KMS-11 (cell line): ENCODE data around the gene TPP2.

Source experiments
- H2AFZ ChIP-seq: fragments of 200-600 bp; sonication (generic); 2 replicates; pipeline ENCODE4 v1.6.1; 2016; ENCODE audit warnings: antibody characterized with exemption, mixed run types, low read depth
- H3K27ac ChIP-seq: fragments of 200-600 bp; sonication (generic); 2 replicates; pipeline ENCODE4 v1.6.1; 2016; ENCODE audit warnings: mild to moderate bottlenecking, mixed run types
- H3K27me3 ChIP-seq: fragments of 200-600 bp; sonication (generic); 2 replicates; pipeline ENCODE4 v1.6.1; 2017; ENCODE audit warnings: mild to moderate bottlenecking, low read depth, mixed run types, moderate library complexity; ENCODE audit not compliant: insufficient read depth
- H3K36me3 ChIP-seq: fragments of 200-600 bp; sonication (generic); 2 replicates; pipeline ENCODE4 v1.6.1; 2017; ENCODE audit warnings: mild to moderate bottlenecking, mixed run types; ENCODE audit not compliant: insufficient read depth
- H3K4me1 ChIP-seq: fragments of 200-600 bp; sonication (generic); 2 replicates; pipeline ENCODE4 v1.6.1; 2016; ENCODE audit warnings: mild to moderate bottlenecking, low read depth, mixed run types; ENCODE audit not compliant: poor library complexity, severe bottlenecking
- H3K4me2 ChIP-seq: fragments of 200-600 bp; sonication (generic); 2 replicates; pipeline ENCODE4 v1.7.0; 2016; ENCODE audit warnings: mild to moderate bottlenecking, mixed run types
- H3K4me3 ChIP-seq: fragments of 200-600 bp; sonication (generic); IDR thresholded peaks from 2 replicates; pipeline ENCODE4 v1.6.1; 2017; ENCODE audit warnings: low read depth, low read length, mixed read lengths; ENCODE audit not compliant: insufficient read depth
- H3K79me2 ChIP-seq: fragments of 200-600 bp; sonication (generic); 2 replicates; pipeline ENCODE4 v1.6.1; 2016; ENCODE audit warnings: low read depth, mixed run types; ENCODE audit not compliant: insufficient read depth
- H3K9ac ChIP-seq: fragments of 200-600 bp; sonication (generic); 2 replicates; pipeline ENCODE4 v1.6.1; 2016; ENCODE audit warnings: mild to moderate bottlenecking, mixed run types
- H4K20me1 ChIP-seq: fragments of 200-600 bp; sonication (generic); 2 replicates; pipeline ENCODE4 v1.6.1; 2016; ENCODE audit warnings: mild to moderate bottlenecking, mixed run types; ENCODE audit not compliant: insufficient read depth
- TF ChIP-seq, protein P1 (sequence below): fragments of 200-600 bp; sonication (generic); conservative IDR thresholded peaks from 2 replicates; pipeline ENCODE4 v1.6.1; 2017; ENCODE audit warnings: low read depth, mild to moderate bottlenecking, antibody characterized with exemption, low read length, moderate library complexity, mixed read lengths

TPP2 gene

GRCh38 chr13:102708991-102709390, 112.2 kb downstream of the TPP2 start:
- no peak overlapping the region for H3K4me2 ChIP-seq
- H3K4me3 ChIP-seq: no peak overlapping the region
- H3K36me3 ChIP-seq: no peaks in the 10 kb centered on the region
- TF ChIP-seq, protein P1, sequence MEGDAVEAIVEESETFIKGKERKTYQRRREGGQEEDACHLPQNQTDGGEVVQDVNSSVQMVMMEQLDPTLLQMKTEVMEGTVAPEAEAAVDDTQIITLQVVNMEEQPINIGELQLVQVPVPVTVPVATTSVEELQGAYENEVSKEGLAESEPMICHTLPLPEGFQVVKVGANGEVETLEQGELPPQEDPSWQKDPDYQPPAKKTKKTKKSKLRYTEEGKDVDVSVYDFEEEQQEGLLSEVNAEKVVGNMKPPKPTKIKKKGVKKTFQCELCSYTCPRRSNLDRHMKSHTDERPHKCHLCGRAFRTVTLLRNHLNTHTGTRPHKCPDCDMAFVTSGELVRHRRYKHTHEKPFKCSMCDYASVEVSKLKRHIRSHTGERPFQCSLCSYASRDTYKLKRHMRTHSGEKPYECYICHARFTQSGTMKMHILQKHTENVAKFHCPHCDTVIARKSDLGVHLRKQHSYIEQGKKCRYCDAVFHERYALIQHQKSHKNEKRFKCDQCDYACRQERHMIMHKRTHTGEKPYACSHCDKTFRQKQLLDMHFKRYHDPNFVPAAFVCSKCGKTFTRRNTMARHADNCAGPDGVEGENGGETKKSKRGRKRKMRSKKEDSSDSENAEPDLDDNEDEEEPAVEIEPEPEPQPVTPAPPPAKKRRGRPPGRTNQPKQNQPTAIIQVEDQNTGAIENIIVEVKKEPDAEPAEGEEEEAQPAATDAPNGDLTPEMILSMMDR: no peak
- H3K27ac ChIP-seq: no peak overlapping the region
- no peaks in the 10 kb centered on the region for H3K79me2 ChIP-seq
- H4K20me1 ChIP-seq: no peaks in the 10 kb centered on the region
- H3K4me1 ChIP-seq: no peaks in the 10 kb centered on the region
- H3K9ac ChIP-seq: no peak overlapping the region
- H3K27me3 ChIP-seq: no peaks in the 10 kb centered on the region
- no peak overlapping the region for H2AFZ ChIP-seq

DNA sequence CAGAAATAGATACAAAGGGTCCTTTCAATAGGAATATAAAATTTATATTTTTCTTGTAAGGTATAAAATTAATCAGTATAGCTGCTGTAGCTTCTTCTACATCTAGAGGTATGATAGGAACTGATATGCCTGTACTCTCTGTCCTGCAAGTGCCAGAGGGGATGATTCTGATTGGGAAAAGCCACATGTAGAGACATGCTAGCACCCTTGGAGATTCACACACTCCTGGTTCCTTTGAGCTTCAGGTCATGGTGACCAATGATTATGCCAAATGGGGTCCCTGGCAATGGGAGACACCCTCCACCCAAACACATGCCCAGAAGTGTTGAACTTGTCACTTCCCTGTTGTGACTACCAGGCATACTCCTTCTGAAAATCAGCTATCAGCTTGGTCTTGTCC, 112.8 kb downstream of the TPP2 start:
- H3K27ac ChIP-seq: no peak overlapping the region
- TF ChIP-seq, protein P1: no peak
- H3K27me3 ChIP-seq: no peaks in the 10 kb centered on the region

DNA sequence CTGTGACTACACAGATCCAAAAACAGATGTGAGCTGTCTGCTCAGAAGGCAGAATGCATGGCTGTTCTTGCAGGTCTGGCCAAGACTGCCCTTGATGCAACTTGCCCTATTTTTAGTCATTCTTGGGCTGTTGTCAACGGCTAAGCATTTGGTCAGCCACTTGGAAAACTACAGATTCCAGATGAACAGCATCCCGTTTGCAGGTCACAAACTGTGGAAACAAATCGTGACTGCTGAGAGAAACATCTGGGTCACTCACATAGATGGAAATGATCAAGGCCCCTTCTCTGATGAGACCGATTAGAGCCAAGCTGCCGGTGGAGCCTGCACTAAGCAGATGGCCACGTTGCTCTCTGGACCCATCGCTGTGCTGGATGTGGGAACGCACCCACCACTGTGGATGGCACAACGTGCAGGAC, 113.5 kb downstream of the TPP2 start:
- no peak overlapping the region for H3K9ac ChIP-seq
- H3K4me2 ChIP-seq: no peak overlapping the region
- no peaks in the 10 kb centered on the region for H3K36me3 ChIP-seq
- no peak overlapping the region for H3K4me3 ChIP-seq
- no peaks in the 10 kb centered on the region for H3K27me3 ChIP-seq
- no peak overlapping the region for H3K27ac ChIP-seq
- no peak overlapping the region for H2AFZ ChIP-seq
- no peaks in the 10 kb centered on the region for H3K79me2 ChIP-seq
- TF ChIP-seq, protein P1: no peak
- H3K4me1 ChIP-seq: no peaks in the 10 kb centered on the region
- no peaks in the 10 kb centered on the region for H4K20me1 ChIP-seq

More for the DNA sequence above, 112.8 kb downstream of the TPP2 start:
- H3K4me2 ChIP-seq: no peak overlapping the region
- H3K4me3 ChIP-seq: no peak overlapping the region
- H3K9ac ChIP-seq: no peak overlapping the region
- no peak overlapping the region for H2AFZ ChIP-seq
- no peaks in the 10 kb centered on the region for H3K79me2 ChIP-seq
- H4K20me1 ChIP-seq: no peaks in the 10 kb centered on the region
- no peaks in the 10 kb centered on the region for H3K36me3 ChIP-seq
- H3K4me1 ChIP-seq: no peaks in the 10 kb centered on the region

DNA sequence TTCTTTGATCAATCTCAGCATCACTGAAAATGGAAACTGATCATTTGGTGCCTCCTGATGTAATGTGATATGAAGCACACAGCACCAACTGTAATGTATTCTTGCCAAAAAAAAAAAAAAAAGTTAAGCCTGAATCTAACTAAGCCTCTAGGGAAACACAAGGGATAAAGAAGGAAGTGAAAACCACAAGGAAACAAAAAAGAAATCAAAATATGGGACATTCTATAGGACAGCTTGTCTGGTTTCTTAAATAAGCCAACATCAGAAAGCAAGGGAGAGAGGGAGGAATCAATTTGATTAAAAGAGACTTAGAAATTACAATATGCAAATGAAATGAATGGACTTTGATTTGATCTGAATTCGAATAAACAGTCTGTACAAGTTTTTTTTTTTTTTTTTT, 118.7 kb downstream of the TPP2 start:
- Histone ChIP-seq H3K4me3 (no peak overlapping the region), H3K4me2 (no peak overlapping the region), H2AFZ (no peak overlapping the region), H3K27me3 (no peaks in the 10 kb centered on the region), H3K9ac (no peak overlapping the region), H3K4me1 (no peaks in the 10 kb centered on the region), H3K79me2 (no peaks in the 10 kb centered on the region), H4K20me1 (no peaks in the 10 kb centered on the region), H3K27ac (no peak overlapping the region), H3K36me3 (no peaks in the 10 kb centered on the region)
- TF ChIP-seq, protein P1: no peak
